ENCODE data around the gene ARL16. TPM values are rescaled to one million over a fixed set of nuclear protein-coding genes. Genes with fewer than 3 reads are reported as not detected.

ARL16 gene
- total RNA-seq, 2 donors from 2014 or later: 10.5 to 34.0 TPM

- DNase-seq: no peak
- peaks cover 2% of the 10 kb centered on the region for H3K36me3 Mint-ChIP-seq (ENCODE audit: low read depth)
- H3K4me3 Mint-ChIP-seq: no peak overlapping the region
- ATAC-seq: no peak
- peaks cover 16% of the 10 kb centered on the region for H3K4me1 Mint-ChIP-seq
- peak overlapping the region; percentile 29 for H3K27ac Mint-ChIP-seq
- no peaks in the 10 kb centered on the region for H3K27me3 Mint-ChIP-seq
- no peaks in the 10 kb centered on the region for H3K9me3 ChIP-seq (ENCODE audit: control insufficient read depth, low read length, poor library complexity, severe bottlenecking)
These were observed 23.4 kb upstream of the ARL16 start for GRCh38 chr17:81706757-81707624.

- H3K36me3 Mint-ChIP-seq (ENCODE audit: low read depth): peaks cover 2% of the 10 kb centered on the region
- H3K27me3 Mint-ChIP-seq: no peaks in the 10 kb centered on the region
- peak overlapping the region; percentile 9 for H3K4me3 Mint-ChIP-seq
- H3K27ac Mint-ChIP-seq: no peak overlapping the region
- H3K9me3 ChIP-seq (ENCODE audit: control insufficient read depth, low read length, poor library complexity, severe bottlenecking): no peaks in the 10 kb centered on the region
- DNase-seq (no peak), ATAC-seq (no peak)
- peaks cover 16% of the 10 kb centered on the region for H3K4me1 Mint-ChIP-seq
These were observed 22.6 kb upstream of the ARL16 start for GRCh38 chr17:81706232-81706611.

- Mint-ChIP-seq H3K27ac (no peak overlapping the region), H3K36me3 (ENCODE audit: low read depth) (peaks cover 2% of the 10 kb centered on the region), H3K4me1 (peaks cover 16% of the 10 kb centered on the region)
These were observed 22.1 kb upstream of the ARL16 start for GRCh38 chr17:81705518-81706231.

GRCh38 chr17:81703747-81704654 is 20.4 kb upstream of the ARL16 start:
- Mint-ChIP-seq H3K27ac (peak overlapping the region; percentile 91), H3K4me1 (peaks cover 16% of the 10 kb centered on the region), H3K27me3 (no peaks in the 10 kb centered on the region), H3K4me3 (peak overlapping the region; percentile 83), H3K36me3 (ENCODE audit: low read depth) (peaks cover 2% of the 10 kb centered on the region)
- peak; percentile 29 for ATAC-seq
- no peak for DNase-seq
- no peaks in the 10 kb centered on the region for H3K9me3 ChIP-seq (ENCODE audit: control insufficient read depth, low read length, poor library complexity, severe bottlenecking)

More at GRCh38 chr17:81705518-81706231, 22.1 kb upstream of the ARL16 start:
- DNase-seq (no peak), ATAC-seq (no peak)
- Mint-ChIP-seq H3K27me3 (no peaks in the 10 kb centered on the region), H3K4me3 (no peak overlapping the region)
- no peaks in the 10 kb centered on the region for H3K9me3 ChIP-seq (ENCODE audit: control insufficient read depth, low read length, poor library complexity, severe bottlenecking)

GRCh38 chr17:81702934-81703746 is 19.5 kb upstream of the ARL16 start, which contains the start of gene MRPL12:
MRPL12 (plus strand) TSS chr17:81703367; CDS start chr17:81703502, 135 bp downstream.
- H3K9me3 ChIP-seq (ENCODE audit: control insufficient read depth, low read length, poor library complexity, severe bottlenecking): no peaks in the 10 kb centered on the region
- no peaks in the 10 kb centered on the region for H3K27me3 Mint-ChIP-seq
- ATAC-seq (peak; percentile 93), DNase-seq (peak; percentile 77 to 80 (median 78))
- peak within 1 kb of the TSS; percentile 90 for H3K4me3 Mint-ChIP-seq
- peaks cover 2% of the 10 kb centered on the region for H3K36me3 Mint-ChIP-seq (ENCODE audit: low read depth)
- peaks cover 16% of the 10 kb centered on the region for H3K4me1 Mint-ChIP-seq
- H3K27ac Mint-ChIP-seq: peak within 1 kb of the TSS; percentile 91

GRCh38 chr17:81701288-81702071 is 17.9 kb upstream of the ARL16 start:
- ATAC-seq (no peak), DNase-seq (no peak)
- Mint-ChIP-seq H3K36me3 (ENCODE audit: low read depth) (peaks cover 2% of the 10 kb centered on the region), H3K4me1 (peaks cover 18% of the 10 kb centered on the region), H3K27me3 (no peaks in the 10 kb centered on the region), H3K27ac (peak overlapping the region; percentile 91), H3K4me3 (peak overlapping the region; percentile 39)
- no peaks in the 10 kb centered on the region for H3K9me3 ChIP-seq (ENCODE audit: control insufficient read depth, low read length, poor library complexity, severe bottlenecking)

- Mint-ChIP-seq H3K36me3 (ENCODE audit: low read depth) (no peaks in the 10 kb centered on the region), H3K4me1 (peaks cover 15% of the 10 kb centered on the region), H3K27ac (peak overlapping the region; percentile 9), H3K27me3 (no peaks in the 10 kb centered on the region), H3K4me3 (peak overlapping the region; percentile 39)
- ATAC-seq (no peak), DNase-seq (no peak)
- H3K9me3 ChIP-seq (ENCODE audit: control insufficient read depth, low read length, poor library complexity, severe bottlenecking): no peaks in the 10 kb centered on the region
These were observed 17.0 kb upstream of the ARL16 start for GRCh38 chr17:81700353-81701287.

- no peak for DNase-seq
- Mint-ChIP-seq H3K27ac (peak overlapping the region; percentile 34), H3K4me1 (peaks cover 10% of the 10 kb centered on the region), H3K27me3 (no peaks in the 10 kb centered on the region), H3K4me3 (no peak overlapping the region), H3K36me3 (ENCODE audit: low read depth) (no peaks in the 10 kb centered on the region)
- no peaks in the 10 kb centered on the region for H3K9me3 ChIP-seq (ENCODE audit: control insufficient read depth, low read length, poor library complexity, severe bottlenecking)
- no peak for ATAC-seq
These were observed 13.9 kb upstream of the ARL16 start for GRCh38 chr17:81697261-81698044.

GRCh38 chr17:81696218-81696941 is 12.8 kb upstream of the ARL16 start:
- ATAC-seq (no peak), DNase-seq (no peak)
- H3K27me3 Mint-ChIP-seq: no peaks in the 10 kb centered on the region
- H3K27ac Mint-ChIP-seq: no peak overlapping the region
- H3K4me1 Mint-ChIP-seq: peaks cover 2% of the 10 kb centered on the region
- H3K9me3 ChIP-seq (ENCODE audit: control insufficient read depth, low read length, poor library complexity, severe bottlenecking): no peaks in the 10 kb centered on the region
- H3K4me3 Mint-ChIP-seq: no peak overlapping the region
- no peaks in the 10 kb centered on the region for H3K36me3 Mint-ChIP-seq (ENCODE audit: low read depth)

- Mint-ChIP-seq H3K27ac (no peak overlapping the region), H3K4me1 (peaks cover 2% of the 10 kb centered on the region), H3K27me3 (no peaks in the 10 kb centered on the region), H3K4me3 (no peak overlapping the region), H3K36me3 (ENCODE audit: low read depth) (no peaks in the 10 kb centered on the region)
- DNase-seq: no peak
- H3K9me3 ChIP-seq (ENCODE audit: control insufficient read depth, low read length, poor library complexity, severe bottlenecking): no peaks in the 10 kb centered on the region
- no peak for ATAC-seq
These were observed 12.2 kb upstream of the ARL16 start for GRCh38 chr17:81695801-81696200.

Data from T-helper 17 cell (primary cell).